Lower lobe of right lung (tissue), 2 donors: Measurements from ENCODE around the gene DNAJC6. TPM values are rescaled to one million over a fixed set of nuclear protein-coding genes. Genes with fewer than 3 reads are reported as not detected.

Experiments used
- ATAC-seq, 2 donors: fragments of 200-7000 bp; cut with Tn5 transposase; one replicate each; pipeline ENCODE4 v1.9.1; 2020 to 2022; ENCODE audit warnings: mild to moderate bottlenecking in 2 of 2, moderate library complexity in 2 of 2
- DNase-seq: peaks from one replicate; pipeline ENCODE4 v3.0.0-alpha.2; 2020
- H3K27ac ChIP-seq: fragments of 200-600 bp; one replicate; pipeline ENCODE4 v1.8.0; 2022
- H3K27me3 ChIP-seq: fragments of 200-600 bp; one replicate; pipeline ENCODE4 v1.8.0; 2022; ENCODE audit warnings: low read depth
- H3K36me3 ChIP-seq: fragments of 200-600 bp; one replicate; pipeline ENCODE4 v1.8.0; 2022; ENCODE audit warnings: mild to moderate bottlenecking
- H3K4me1 ChIP-seq: fragments of 200-600 bp; one replicate; pipeline ENCODE4 v1.8.0; 2022
- H3K4me3 ChIP-seq: fragments of 200-600 bp; one replicate; pipeline ENCODE4 v1.8.0; 2022; ENCODE audit warnings: mild to moderate bottlenecking
- H3K9me3 ChIP-seq: fragments of 200-600 bp; one replicate; pipeline ENCODE4 v1.8.0; 2022
- intact Hi-C: fragments of 100-400 bp; cut with DNase I; formaldehyde crosslinking; loops from one replicate; pipeline ENCODE4 v1.11.0; 2022
- total RNA-seq: library from RNA; stranded (reverse); fragmentation: NEBNext Ultra II Directional; extraction: Animal tissue kit (Norgen Biotek cat#: 25700); gene quantifications from one replicate; pipeline ENCODE4 v1.2.1, GENCODE V29; 2021
- TF ChIP-seq, protein P1 (sequence below): fragments of 200-600 bp; IDR thresholded peaks from one replicate; pipeline ENCODE4 v1.8.0; 2022; ENCODE audit warnings: antibody characterized with exemption, mild to moderate bottlenecking
- donor health status: DM: no; HTN: yes; CAD: no; lungs with severe emphysema.

DNAJC6 gene
- total RNA-seq, 1 donor from 2014 or later: 10.5 TPM

DNA sequence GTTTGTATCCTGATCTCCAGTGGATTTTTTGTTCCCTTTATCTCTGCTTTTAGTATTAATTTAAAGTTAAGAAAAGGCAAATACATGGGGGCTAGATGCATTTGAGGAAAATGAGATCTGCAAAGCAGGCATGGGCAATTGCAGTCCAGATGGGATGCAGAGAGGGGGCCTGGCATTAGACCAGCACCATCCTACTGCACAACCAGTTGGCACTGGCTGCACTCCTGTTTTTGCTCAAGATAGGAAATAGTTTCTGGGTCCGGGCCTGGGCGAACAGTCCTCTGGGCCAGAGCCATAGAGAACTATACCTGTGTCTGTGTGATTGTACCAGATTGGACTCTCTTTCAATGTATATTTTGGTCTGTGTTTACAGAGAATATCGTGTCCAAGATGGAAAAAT, 77.1 kb downstream of the DNAJC6 start:
- DNase-seq: no peak
- H3K27ac ChIP-seq: no peak overlapping the region
- H3K4me3 ChIP-seq: no peak overlapping the region
- H3K4me1 ChIP-seq: no peaks in the 10 kb centered on the region
- no peaks in the 10 kb centered on the region for H3K27me3 ChIP-seq
- peaks cover 12% of the 10 kb centered on the region for H3K36me3 ChIP-seq
- no peaks in the 10 kb centered on the region for H3K9me3 ChIP-seq
- TF ChIP-seq, protein P1, sequence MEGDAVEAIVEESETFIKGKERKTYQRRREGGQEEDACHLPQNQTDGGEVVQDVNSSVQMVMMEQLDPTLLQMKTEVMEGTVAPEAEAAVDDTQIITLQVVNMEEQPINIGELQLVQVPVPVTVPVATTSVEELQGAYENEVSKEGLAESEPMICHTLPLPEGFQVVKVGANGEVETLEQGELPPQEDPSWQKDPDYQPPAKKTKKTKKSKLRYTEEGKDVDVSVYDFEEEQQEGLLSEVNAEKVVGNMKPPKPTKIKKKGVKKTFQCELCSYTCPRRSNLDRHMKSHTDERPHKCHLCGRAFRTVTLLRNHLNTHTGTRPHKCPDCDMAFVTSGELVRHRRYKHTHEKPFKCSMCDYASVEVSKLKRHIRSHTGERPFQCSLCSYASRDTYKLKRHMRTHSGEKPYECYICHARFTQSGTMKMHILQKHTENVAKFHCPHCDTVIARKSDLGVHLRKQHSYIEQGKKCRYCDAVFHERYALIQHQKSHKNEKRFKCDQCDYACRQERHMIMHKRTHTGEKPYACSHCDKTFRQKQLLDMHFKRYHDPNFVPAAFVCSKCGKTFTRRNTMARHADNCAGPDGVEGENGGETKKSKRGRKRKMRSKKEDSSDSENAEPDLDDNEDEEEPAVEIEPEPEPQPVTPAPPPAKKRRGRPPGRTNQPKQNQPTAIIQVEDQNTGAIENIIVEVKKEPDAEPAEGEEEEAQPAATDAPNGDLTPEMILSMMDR: no peak
- ATAC-seq: no peak
- intact Hi-C loops: no loop called here

- TF ChIP-seq, protein P1: no peak
- DNase-seq (no peak), ATAC-seq (no peak)
- no peak overlapping the region for H3K27ac ChIP-seq
- no peak overlapping the region for H3K4me3 ChIP-seq
- H3K9me3 ChIP-seq: no peaks in the 10 kb centered on the region
- peaks cover 12% of the 10 kb centered on the region for H3K36me3 ChIP-seq
- H3K4me1 ChIP-seq: no peaks in the 10 kb centered on the region
- intact Hi-C loops: no loop called here
- H3K27me3 ChIP-seq: no peaks in the 10 kb centered on the region
Observed at GRCh38 chr1:65387821-65388220, 78.5 kb downstream of the DNAJC6 start.

DNA sequence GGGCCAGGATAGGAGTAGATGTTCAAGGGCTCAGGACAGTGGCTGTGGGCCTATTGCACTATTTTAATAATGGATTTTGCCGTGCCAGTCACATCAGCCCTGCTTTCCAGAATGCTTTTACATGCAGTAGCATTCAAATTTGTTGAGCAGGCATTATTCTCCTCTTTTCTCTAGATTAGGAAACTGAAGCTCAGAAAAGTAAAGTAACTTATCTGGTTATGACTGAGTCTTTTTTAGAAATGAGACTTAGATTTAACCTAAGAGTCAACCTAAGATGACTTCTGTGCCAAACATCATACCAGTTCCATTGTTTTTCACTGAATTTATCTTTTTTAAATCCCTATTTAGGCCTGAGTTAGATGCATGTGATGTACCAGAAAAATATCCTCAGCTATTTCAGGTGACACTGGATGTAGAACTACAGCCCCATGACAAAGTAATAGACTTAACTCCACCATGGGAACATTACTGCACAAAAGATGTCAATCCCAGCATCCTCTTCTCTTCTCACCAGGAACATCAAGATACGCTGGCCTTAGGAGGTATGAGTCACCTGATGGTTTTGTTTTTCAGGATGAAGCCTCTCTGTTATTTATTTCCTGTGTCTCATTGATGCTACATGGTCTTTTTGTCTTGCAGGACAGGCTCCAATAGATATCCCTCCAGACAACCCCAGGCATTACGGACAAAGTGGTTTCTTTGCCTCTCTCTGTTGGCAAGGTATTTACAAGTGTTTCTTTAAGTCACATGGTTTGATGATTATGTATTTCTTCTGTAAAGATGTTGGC, 79.8 kb downstream of the DNAJC6 start:
- TF ChIP-seq, protein P1: no peak
- intact Hi-C loops: no loop called here

DNA sequence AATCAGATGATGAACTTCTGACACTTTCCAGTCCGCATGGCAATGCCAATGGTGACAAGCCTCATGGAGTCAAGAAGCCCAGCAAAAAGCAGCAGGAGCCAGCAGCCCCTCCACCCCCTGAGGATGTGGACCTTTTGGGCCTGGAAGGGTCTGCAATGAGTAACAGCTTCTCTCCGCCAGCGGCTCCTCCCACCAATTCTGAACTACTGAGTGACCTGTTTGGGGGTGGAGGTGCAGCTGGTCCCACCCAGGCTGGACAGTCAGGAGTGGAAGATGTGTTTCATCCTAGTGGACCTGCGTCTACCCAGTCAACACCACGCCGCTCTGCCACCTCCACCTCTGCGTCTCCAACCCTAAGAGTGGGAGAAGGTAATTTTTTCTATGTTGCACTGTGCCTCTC, 83.2 kb downstream of the DNAJC6 start:
- intact Hi-C loops: no loop called here
- Histone ChIP-seq H3K27ac (no peak overlapping the region), H3K4me1 (no peaks in the 10 kb centered on the region), H3K36me3 (peaks cover 12% of the 10 kb centered on the region), H3K4me3 (no peak overlapping the region), H3K9me3 (no peaks in the 10 kb centered on the region), H3K27me3 (no peaks in the 10 kb centered on the region)
- DNase-seq (no peak), ATAC-seq (no peak)
- TF ChIP-seq, protein P1: no peak

More for the DNA sequence above, 79.8 kb downstream of the DNAJC6 start:
- Histone ChIP-seq H3K27ac (no peak overlapping the region), H3K4me1 (no peaks in the 10 kb centered on the region), H3K9me3 (no peaks in the 10 kb centered on the region), H3K4me3 (no peak overlapping the region), H3K36me3 (peaks cover 12% of the 10 kb centered on the region), H3K27me3 (no peaks in the 10 kb centered on the region)
- no peak for ATAC-seq
- DNase-seq: no peak

GRCh38 chr1:65393347-65393746, 84.0 kb downstream of the DNAJC6 start:
- no peaks in the 10 kb centered on the region for H3K4me1 ChIP-seq
- no peak overlapping the region for H3K4me3 ChIP-seq
- ATAC-seq (no peak), DNase-seq (no peak)
- H3K9me3 ChIP-seq: no peaks in the 10 kb centered on the region
- TF ChIP-seq, protein P1: no peak
- intact Hi-C loops: no loop called here
- H3K27me3 ChIP-seq: no peaks in the 10 kb centered on the region
- H3K36me3 ChIP-seq: peaks cover 10% of the 10 kb centered on the region
- no peak overlapping the region for H3K27ac ChIP-seq
